ENCODE results near the gene PHB1.
"Not testable (repeated sequence)": the region's sequence is repeated elsewhere in the genome, so short reads cannot be mapped to it uniquely, and the experiment has no call there.

PHB1 gene

DNA sequence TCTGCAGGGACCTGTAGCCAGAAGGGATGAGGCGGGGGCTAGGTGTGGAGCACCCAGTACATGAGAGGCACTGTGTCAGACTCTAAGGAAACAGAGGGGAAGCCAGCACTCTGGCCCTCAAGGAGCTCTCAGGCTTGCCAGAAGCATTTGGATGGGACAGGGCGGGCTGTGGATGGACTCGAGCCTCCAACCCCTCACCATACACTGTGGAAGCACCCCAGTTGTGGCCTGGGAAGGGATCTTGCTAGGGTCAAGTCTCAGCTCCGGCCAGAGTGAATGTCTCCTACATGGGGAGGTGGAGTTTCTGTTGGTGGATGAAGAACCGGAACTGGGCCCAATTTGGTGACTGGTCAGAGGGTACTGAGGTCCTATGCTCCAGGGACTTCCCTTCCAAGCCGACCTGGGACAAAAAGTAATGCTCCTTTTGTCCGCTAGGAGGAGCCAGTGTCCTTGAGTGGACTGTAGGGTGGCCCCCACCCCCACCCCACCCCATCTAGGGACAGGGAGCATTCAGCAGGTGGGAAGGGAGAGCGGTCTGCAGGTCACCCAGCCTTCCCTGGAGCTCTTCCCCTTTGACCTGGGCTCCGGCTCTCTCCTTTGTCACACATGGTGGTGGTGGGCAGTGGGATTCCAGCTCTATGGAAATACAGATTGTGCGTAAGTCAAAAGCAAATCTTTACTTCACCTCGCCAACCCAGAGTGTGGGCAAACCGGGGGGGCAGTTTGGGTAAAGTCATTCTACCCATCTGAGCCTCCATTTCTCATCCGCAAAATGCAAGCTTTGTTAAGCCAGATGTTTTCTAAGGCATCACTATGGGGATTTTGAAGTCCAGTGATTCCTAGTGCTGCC is 20.4 kb upstream of the PHB1 start:
- no peak for TF ChIP-seq ZNF274 (IDR thresholded peaks at IDR 0.05; ENCODE audit: low read depth, low read length)
- no peak overlapping the region for H3K4me3 ChIP-seq (ENCODE audit: low read length)

DNA sequence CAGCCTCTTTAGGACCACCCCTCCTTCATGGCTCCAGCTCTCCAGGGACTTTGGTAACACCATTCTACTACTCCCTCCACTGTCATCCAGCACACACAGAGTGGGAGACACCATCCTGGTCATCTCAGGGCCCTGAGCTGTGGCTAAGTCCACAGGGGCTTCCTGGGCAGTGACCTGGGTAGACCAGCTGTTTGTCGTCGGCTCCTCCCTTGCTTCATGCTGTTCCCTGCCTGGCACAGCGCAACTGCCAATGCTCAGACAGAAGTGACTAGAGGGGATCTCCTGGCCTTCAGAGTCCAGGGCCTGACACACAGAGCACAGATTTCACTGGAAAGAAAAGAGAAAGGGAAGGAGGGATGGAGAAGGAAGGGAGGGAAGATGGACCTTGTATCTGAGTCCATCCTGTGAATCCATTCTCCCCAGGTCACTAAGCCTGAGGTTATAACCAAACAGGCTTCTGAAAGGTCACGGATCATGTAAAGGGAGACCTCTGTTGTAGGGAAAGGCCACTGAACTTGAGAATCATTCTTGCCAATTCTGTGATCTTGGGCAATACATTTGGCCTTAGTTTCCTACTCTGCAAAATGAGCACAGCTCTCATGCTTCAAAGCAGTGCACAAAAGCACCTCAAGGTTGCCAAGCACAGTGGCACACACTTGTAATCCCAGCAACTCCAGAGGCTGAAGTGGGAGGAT is 18.5 kb upstream of the PHB1 start:
- H3K4me3 ChIP-seq (ENCODE audit: low read length): no peak overlapping the region
- no peak for TF ChIP-seq ZNF274 (IDR thresholded peaks at IDR 0.05; ENCODE audit: low read depth, low read length)

DNA sequence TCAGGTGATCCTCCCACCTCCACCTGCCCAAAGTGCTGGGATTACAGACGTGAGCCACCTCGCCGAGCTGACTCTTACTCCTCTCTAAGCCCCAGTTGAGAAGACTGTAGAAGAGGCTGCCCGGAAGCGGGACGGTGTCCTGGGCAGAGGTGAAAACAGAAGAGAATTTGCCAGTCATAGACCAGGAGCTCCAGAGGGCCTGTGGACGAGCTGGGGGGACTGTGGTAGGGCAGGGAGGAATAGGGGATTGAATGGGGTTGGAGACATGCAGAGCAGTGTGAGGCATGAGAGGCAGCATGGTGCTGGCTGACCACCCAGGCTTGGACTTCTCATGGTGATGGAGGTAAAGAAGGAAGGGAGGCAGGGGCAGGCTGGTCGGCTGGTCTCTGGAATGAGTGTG is 17.1 kb upstream of the PHB1 start:
- no peak overlapping the region for H3K4me3 ChIP-seq (ENCODE audit: low read length)
- no peak for TF ChIP-seq ZNF274 (IDR thresholded peaks at IDR 0.05; ENCODE audit: low read depth, low read length)

DNA sequence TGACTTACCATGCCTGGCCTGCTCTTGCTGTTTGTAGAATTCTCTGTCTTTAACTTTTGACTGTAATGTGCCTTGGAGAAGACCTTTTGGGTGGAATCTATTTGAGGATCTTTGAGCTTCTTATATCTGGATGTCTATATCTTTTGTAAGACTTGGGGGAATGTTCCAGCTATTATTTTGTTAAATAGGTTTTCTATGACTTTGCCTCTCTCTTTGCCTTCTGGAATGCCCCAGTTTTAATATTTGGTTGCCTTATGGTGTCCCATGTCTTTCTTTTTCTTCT is 10.3 kb upstream of the PHB1 start:
- no peak for TF ChIP-seq ZNF274 (IDR thresholded peaks at IDR 0.05; ENCODE audit: low read depth, low read length)
- no peak overlapping the region for H3K4me3 ChIP-seq (ENCODE audit: low read length)

DNA sequence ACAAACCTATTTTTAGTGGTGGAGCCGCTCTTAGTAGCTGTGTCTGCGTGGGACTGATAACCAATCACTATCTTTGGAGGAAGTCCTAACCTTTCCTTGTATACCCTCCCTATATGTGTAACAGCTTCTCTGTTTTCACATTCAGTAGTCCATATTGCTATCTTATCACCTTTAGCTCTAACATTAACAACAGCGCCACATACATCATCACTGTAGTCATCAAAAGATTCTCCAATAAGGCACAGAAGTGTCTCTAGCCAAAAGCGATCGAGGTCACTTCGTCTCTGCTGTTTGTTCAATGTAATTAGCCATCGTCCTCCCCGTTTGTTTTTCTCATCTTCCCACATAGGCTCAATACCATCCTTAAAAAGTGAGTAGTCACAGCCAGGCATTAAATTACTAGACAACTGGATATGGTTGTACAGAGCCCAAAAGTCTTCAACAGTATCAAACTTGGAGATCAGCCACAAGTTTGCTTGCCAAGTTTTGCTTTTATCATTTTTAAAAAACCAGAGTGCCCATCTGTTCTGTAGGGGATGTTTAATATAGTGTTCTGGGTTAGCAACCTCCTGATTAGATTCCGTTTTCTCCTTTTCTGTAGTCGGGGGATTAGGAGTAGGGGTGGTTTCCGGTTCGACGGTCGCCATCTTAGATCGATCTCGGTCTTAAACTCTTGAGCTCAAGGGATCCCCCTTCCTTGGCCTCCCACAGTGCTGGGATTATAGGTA is 9.8 kb upstream of the PHB1 start:
- not testable (repeated sequence) for H3K4me3 ChIP-seq (ENCODE audit: low read length)

DNA sequence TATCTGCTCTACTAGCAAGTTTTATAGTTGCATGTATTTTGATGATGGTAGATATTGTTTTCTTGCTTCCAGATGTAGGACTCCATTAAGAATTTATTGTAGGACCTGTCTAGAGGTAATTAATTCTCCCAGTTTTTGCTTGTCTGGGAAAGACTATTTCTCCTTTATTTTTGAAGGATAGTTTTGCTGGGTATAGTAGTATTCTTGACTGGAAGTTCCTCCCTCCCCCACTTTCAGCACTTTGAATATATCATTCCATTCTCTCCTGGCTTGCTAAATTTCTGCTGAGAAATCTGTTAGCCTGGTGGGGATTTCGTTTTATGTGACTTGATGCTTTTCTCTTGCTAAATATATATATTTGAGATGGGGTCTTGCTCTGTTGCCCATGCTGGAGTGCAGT is 8.0 kb upstream of the PHB1 start:
- TF ChIP-seq ZNF274 (IDR thresholded peaks at IDR 0.05; ENCODE audit: low read depth, low read length): no peak
- no peak overlapping the region for H3K4me3 ChIP-seq (ENCODE audit: low read length)

DNA sequence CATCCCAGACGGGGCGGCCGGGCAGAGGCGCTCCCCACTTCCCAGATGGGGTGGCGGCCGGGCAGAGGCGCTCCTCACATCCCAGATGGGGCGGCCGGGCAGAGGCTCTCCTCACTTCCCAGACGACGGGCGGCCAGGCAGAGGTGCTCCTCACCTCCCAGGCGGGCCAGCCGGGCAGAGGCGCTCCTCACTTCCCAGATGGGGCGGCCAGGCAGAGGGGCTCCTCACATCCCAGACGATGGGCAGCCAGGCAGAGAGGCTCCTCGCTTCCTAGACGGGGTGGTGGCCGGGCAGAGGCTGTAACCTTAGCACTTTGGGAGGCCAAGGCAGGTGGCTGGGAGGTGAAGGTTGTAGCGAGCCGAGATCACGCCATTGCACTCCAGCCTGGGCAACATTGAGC is 5.1 kb upstream of the PHB1 start:
- not testable (repeated sequence) for H3K4me3 ChIP-seq (ENCODE audit: low read length)

DNA sequence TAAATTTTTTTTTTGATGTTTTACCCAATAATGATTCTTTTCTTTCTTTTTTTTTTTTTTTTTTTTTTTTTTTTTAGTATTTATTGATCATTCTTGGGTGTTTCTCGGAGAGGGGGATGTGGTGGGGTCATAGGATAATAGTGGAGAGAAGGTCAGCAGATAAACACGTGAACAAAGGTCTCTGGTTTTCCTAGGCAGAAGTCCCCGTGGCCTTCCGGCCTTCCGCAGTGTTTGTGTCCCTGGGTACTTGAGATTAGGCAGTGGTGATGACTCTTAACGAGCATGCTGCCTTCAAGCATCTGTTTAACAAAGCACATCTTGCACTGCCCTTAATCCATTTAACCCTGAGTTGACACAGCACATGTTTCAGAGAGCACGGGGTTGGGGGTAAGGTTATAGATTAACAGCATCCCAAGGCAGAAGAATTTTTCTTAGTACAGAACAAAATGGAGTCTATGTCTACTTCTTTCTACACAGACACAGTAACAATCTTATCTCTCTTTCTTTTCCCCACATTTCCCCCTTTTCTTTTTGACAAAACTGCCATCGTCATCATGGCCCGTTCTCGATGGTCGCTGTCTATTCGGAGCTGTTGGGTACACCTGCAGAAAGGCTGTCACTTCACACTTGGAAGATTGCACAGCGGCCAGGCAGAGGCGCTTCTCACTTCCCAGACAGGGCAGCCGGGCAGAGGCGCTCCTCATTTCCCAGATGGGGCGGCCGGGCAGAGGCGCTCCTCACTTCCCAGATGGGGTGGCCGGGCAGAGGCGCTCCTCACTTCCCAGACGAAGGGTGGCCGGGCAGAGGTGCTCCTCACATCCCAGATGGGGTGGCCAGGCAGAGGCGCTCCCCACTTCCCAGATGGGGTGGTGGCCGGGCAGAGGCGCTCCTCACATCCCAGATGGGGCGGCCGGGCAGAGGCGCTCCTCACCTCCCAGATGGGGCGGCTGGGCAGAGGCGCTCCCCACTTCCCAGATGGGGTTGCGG is 4.4 kb upstream of the PHB1 start:
- H3K4me3 ChIP-seq (ENCODE audit: low read length): not testable (repeated sequence)

DNA sequence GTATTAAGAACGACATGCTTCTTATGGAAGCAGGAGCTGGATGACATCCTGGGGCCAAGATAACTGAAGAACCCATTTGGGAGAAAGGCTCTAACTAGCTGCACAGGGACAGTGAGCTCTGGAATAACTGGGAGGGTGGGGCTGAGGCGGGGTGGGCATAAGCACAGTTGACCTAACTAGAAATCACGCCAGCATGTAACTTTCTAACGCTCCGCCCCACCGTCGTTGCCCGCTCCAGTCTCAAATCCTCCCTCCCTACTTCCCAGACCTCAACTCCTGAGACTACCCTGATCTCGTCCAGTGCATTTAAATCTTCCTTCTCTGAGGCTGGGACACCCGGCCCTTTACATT is 436 bp downstream of the PHB1 start:
- H3K4me3 ChIP-seq (ENCODE audit: low read length): peak overlapping the region; percentile 91
- no peak for TF ChIP-seq ZNF274 (IDR thresholded peaks at IDR 0.05; ENCODE audit: low read depth, low read length)

DNA sequence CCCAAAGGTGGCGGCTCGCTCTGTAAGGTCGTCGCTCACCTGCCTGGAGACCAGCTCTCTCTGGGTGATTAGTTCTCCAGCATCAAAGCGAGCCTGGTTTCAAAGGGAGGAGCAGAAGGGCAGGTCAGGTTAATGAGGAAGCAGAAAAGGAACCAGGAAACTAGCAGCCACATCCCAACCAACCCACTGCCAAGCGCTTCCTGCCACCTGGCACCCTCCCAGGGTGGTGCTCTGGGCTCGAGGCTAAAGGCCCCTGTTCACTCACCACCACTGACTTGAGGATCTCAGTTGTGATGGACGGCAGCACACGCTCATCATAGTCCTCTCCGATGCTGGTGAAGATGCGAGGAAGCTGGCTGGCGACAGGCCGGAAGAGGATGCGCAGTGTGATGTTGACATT is 5.6 kb downstream of the PHB1 start:
- no peak for TF ChIP-seq ZNF274 (IDR thresholded peaks at IDR 0.05; ENCODE audit: low read depth, low read length)
- H3K4me3 ChIP-seq (ENCODE audit: low read length): no peak overlapping the region

DNA sequence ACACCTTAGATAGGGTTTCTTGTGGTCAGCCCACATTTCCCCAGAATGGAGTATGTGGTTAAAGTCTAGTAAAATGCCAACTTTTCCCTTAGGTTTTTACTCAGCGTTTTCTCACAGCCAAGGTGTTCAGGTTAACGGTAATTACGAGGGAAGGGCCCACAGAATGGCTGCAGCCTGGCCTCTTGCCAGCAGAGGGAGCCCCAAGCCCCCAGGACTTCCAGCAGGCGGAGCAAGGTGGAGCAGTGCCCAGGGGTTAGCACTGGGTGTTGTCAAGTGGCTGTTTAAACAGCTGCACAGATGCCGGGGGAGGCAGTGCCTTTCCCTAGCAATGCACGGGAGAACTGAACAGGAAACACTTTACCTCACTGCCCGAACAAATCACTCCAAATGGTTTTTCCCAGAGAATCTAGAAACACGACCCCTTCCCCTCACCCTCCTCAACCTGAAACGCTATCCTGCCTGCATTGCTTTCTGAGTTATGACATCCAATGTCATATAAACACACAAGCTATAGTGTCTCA is 6.6 kb downstream of the PHB1 start:
- no peak for TF ChIP-seq ZNF274 (IDR thresholded peaks at IDR 0.05; ENCODE audit: low read depth, low read length)
- H3K4me3 ChIP-seq (ENCODE audit: low read length): no peak overlapping the region

DNA sequence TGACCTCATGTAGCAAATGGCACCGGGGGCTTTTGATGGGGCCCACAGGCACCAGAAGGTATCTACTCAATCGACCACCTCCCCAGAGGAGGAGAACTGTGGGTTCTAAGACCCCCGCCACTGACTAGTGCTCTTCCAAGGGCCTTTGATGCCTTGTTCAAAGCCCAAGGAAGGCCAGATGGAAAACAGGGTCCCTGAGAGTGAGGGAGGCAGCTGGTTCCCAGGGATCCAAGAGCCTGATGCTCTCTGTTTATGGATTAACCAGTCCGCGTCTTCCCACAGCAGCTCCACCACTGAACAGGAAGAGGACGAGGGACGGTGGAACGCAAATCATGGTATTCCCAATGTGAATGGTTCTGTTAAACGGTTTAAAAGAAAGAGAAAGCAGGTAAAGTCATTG is 7.6 kb downstream of the PHB1 start:
- no peak for TF ChIP-seq ZNF274 (IDR thresholded peaks at IDR 0.05; ENCODE audit: low read depth, low read length)
- no peak overlapping the region for H3K4me3 ChIP-seq (ENCODE audit: low read length)

DNA sequence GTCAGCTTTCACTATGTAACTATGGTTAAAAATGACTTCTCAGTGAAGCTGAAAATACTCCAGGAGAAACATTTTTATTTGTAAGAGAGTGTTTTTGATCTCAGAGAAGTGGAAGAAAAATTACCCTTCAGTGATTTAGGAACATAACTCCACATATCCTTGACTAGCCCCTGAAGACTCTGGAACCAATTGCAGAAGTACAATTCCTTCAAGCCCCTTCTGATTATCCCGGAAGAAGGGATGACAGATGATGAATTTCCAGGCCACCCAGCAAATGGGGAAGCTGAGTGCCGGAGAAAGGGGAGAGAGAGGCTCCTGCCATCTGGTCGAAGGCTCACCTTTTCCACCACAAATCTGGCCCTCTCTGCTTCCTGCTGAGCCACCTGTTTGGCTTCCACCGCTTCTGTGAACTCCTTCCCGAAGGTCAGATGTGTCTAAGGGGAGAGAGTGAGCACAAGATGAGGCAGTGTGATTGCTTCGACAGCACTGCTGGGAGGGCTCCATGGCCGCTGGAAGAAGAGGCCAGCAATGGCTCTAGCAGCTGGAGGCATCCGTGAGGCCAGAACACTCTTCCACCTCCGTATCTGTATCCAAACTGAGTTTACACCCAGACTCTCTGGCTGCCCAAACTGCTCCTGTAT is 8.1 kb downstream of the PHB1 start:
- no peak for TF ChIP-seq ZNF274 (IDR thresholded peaks at IDR 0.05; ENCODE audit: low read depth, low read length)
- H3K4me3 ChIP-seq (ENCODE audit: low read length): no peak overlapping the region

DNA sequence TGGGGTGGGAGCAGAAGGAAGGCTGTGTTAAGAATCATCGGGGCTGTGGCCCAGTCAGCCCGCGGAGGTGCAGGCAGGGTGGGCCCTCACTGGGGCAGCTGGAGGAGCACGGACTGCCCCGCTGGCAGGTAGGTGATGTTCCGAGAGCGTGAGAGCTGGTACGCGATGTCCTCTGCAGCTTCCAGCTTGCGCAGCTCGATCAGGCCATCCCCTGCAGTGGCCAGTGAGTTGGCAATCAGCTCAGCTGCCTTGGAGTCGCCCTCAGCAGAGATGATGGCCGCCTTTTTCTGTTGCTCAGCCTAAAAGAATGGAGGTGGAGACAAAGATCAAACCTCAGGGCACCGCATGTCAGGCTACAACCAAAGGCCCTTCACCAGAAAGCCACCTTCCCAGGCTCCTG is 9.8 kb downstream of the PHB1 start:
- H3K4me3 ChIP-seq (ENCODE audit: low read length): no peak overlapping the region
- TF ChIP-seq ZNF274 (IDR thresholded peaks at IDR 0.05; ENCODE audit: low read depth, low read length): no peak
